ENCODE data around the gene PTPRU.

PTPRU gene

GRCh38 chr1:29317916-29318530 is 81.7 kb downstream of the PTPRU start:
- no peak for DNase-seq (ENCODE audit: low read depth)

GRCh38 chr1:29318724-29319123 is 82.4 kb downstream of the PTPRU start:
- DNase-seq (ENCODE audit: low read depth): no peak

- no peak for DNase-seq (ENCODE audit: low read depth)
Observed at GRCh38 chr1:29319300-29320110, 83.2 kb downstream of the PTPRU start.

- DNase-seq (ENCODE audit: low read depth): no peak
Observed at GRCh38 chr1:29320156-29320940, 84.0 kb downstream of the PTPRU start.

DNA sequence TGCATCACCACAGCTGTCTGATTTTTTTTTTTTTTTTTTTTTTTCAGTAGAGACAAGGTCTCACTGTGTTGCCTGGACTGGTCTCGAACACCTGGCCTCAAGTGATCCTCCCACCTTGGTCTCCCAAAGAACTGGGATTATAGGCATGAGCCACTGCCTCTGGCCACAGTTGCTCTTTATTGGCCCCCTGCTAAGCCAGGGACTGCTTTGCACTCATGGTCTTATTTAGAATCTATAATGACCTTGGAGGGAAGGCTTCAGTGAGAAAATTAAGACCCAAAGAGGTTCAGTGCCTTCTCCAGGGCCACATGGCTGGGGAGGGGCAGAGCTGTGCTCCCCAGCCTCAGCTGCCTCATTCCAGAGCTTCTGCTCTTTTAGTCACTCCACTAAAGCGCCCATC is 84.9 kb downstream of the PTPRU start:
- DNase-seq (ENCODE audit: low read depth): no peak

DNA sequence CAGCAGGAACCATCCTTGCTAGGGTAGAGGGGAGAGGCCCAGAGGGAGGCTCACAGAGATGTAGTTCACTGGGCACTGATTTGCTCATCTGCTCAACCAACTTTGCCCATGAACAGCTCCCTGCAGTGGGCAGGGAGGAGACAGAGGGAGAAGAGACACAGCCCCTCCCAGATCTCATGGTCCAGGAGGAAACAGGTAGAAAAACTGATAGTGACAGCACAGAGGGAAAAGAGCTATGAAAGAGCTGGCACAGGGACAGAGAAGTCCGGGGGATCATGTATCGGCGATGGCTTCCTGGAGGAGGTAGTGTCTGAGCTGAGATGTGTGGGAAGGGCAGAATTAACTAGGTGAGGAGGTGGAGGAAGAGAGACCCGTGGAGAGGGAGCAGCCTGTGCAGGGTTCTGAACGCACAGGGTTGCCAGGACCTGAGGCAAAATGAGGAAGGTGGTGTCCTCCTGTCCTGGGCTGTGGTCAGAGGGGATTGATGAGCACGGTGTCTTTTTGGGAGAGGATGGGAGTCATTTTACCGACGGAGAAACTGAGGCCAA is 85.9 kb downstream of the PTPRU start:
- DNase-seq (ENCODE audit: low read depth): no peak

GRCh38 chr1:29322861-29323585 is 86.7 kb downstream of the PTPRU start:
- DNase-seq (ENCODE audit: low read depth): no peak

DNA sequence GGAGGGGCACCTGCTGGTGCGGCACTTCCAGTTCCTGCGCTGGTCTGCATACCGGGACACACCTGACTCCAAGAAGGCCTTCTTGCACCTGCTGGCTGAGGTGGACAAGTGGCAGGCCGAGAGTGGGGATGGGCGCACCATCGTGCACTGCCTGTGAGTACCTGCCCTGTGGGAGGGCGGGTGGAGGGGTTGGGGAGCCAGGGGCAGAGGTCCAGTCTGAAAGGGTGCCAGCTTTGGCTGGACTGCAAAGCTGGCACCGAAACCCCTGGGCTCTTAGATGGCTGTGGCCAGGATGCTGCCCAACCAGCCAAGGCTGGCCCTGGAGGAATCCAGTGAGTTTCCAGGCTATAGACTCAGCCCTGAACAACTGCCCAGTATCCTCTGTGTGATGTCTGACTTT is 87.3 kb downstream of the PTPRU start:
- DNase-seq (ENCODE audit: low read depth): no peak

DNA sequence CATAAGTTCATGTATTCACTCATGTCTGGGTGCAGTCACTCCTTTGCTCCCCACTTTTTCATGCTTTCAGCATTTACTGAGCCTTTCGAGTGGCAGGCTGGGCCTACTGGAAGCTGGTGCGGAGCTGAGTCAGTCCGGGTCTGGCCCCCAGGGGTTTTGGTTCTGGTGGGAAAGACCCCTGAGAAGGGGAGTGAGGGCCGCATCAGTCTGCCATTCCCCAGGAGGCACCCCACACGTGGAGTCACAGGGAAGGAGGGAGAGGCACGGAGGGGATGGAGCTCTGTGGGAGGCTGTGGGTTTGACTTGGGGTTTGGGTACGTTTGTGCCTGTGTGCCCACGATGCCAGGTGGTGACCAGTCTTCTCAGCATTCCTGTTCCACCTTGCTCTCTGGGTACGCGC is 87.9 kb downstream of the PTPRU start:
- DNase-seq (ENCODE audit: low read depth): no peak

DNA sequence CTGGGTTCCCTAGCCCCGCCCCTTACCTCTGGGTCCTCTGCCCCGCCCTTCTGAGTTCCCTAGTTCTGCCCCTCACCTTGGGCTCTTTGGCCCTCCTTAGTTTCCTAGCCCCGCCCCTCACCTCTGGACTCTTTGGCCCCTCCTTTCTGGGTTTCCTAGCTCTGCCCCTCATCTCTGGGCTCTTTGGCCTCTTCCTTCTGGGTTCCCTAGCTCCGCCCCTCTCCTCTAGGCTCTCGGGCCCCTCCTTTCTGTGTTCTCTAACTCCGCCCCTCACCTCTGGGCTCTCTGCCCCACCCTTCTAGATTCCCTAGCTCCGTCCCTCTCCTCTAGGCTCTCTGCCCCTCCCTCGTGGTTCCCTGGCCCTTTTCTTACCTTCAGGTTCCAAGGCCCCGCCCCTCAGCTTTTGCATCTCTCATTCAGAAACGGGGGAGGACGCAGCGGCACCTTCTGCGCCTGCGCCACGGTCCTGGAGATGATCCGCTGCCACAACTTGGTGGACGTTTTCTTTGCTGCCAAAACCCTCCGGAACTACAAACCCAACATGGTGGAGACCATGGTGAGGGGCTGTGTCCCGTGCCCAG is 88.5 kb downstream of the PTPRU start:
- DNase-seq (ENCODE audit: low read depth): no peak

DNA sequence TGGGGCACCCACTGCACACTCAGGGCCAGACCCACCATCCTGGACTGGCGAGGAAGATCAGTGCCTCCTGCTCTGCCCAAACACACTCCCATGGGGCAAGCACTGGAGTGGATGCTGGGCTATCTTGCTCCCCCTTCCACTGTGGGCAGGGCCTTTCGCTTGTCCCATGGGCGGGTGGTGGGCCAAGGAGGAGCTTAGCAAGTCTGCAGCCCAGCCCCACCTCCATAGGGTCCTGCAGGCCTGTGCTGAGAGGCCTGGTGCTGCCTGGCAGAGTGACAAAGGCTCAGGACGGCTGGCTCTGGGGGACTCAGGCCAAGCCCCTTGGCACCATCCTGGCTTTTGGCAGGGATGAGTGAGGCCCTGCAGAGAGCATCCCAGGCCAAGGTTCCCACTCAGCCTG is 89.4 kb downstream of the PTPRU start:
- no peak for DNase-seq (ENCODE audit: low read depth)

DNA sequence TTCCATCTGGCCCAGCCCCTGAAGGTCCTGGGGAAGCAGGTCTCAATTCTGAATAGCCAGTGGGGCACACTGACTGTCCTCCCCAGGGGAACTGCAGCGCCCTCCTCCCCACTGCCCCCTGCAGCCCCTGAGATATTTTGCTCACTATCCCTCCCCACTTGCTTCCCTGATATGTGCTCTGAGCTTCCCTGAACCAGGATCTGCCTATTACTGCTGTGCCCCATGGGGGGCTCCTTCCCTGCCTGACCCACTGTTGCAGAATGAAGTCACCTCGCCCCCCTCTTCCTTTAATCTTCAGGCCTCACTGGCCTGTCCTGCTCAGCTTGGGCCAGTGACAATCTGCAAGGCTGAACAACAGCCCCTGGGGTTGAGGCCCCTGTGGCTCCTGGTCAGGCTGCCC is 89.8 kb downstream of the PTPRU start:
- DNase-seq (ENCODE audit: low read depth): no peak

DNA sequence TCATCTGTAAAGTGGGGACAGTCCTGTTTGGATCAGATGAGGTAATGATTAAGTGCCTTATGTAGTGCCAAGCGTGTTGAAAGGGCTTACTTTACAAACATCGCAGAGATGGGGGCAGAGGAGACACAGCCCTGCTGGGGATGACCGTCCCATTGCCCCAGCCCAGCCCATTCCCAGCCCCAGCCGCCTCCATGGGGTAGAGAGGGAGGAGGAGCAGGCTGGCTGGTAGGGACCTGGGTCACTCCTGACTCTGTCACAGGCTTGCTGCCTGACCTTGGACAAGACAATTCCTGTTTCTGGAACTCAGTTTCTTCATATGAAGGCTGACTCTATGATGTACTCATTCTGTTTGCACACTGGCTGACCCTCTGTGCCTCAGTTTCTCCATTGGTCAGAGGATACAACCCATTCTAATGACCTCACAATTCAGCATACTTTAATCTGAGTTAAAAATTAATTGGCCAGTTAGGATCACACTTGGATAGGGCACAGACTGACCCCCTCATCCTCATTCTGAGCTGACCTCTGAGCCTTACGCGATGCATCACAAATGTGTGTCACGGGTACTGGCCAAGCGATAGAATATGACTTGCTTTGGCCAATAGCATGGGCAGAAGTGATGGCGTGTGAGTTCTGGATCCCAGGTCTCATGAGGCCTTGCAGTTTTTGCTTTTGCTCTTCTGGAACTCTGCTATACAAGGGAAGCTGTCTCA is 91.1 kb downstream of the PTPRU start:
- DNase-seq (ENCODE audit: low read depth): no peak

- no peak for DNase-seq (ENCODE audit: low read depth)
Observed at GRCh38 chr1:29329022-29329775, 92.9 kb downstream of the PTPRU start.

- DNase-seq (ENCODE audit: low read depth): no peak
Observed at GRCh38 chr1:29330089-29330488, 93.8 kb downstream of the PTPRU start.

DNA sequence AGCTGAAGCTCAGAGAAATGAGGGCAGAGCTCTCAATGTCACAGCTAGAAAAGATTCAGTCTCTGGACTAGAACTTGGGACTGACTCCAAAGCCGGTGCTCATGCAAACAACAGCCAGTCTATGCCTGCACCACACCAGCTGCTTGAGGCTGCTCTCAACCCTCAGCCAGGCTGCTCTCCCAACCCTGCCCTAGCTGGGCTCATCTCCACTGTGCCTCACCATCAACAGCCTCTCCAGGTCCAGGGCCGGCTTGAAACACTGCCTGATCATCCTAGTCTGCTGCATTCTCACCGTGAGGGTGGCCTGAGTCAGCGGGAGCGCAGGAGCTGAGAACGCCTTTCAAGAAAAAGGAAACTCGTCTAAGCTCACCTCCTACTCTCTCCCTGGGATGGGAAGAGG is 94.5 kb downstream of the PTPRU start:
- DNase-seq (ENCODE audit: low read depth): no peak

- no peak for DNase-seq (ENCODE audit: low read depth)
Observed at GRCh38 chr1:29331309-29331708, 95.0 kb downstream of the PTPRU start.

DNA sequence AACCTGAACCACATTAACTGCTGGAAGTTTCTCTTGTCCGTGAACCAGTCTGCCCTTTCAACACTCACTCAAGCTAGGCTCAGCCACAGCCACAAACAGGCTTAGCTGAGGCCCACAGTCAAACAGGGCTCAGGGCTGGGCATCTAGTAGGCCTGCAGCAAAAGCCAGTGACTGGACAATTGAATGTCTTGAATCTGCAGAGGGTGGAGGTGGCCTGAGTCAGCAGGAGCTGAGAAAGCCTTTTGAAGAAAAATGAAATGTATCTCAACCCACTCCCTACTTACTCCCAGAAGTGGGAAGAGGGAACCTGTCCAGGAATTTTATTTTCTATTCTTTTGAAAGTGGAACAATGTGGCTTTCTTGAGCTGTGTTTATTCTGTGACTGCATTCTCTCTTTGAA is 95.4 kb downstream of the PTPRU start:
- no peak for DNase-seq (ENCODE audit: low read depth)

DNA sequence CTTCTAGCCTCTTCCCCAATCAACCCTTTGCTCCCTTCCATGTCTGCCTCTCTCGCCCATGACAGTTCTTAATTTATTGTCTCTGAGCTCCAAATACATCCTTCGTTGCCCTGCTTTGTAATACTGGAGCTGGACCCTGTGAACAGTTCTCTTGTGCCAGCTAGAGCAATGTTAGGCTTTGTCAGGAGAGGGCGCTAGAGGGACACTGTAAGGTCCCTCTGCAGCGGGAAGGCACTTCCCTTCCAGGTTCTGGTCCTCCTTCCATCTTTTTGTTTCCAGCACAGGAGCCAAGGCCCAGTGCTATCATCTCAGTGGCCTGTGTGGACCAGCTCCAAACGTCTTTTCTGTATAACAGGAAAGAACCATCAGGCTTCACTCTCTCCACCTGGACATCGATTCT is 95.9 kb downstream of the PTPRU start:
- no peak for DNase-seq (ENCODE audit: low read depth)

- no peak for DNase-seq (ENCODE audit: low read depth)
Observed at GRCh38 chr1:29333008-29333407, 96.7 kb downstream of the PTPRU start.
